GM19193 (cell line): ENCODE results near the gene GPR152.

ENCODE experiments used
- POLR2A ChIP-seq: IDR thresholded peaks from 4 replicates; pipeline ENCODE4 v1.6.1; 2011; ENCODE audit not compliant: insufficient read depth, insufficient read length; ENCODE audit errors: extremely low read depth

Gene GPR152

GRCh38 chr11:67438158-67438902 lies 14.2 kb downstream of the GPR152 start:
- TF ChIP-seq POLR2A = peak; percentile 74

- no peak for TF ChIP-seq POLR2A
Observed at GRCh38 chr11:67437809-67438157, 14.7 kb downstream of the GPR152 start.

DNA sequence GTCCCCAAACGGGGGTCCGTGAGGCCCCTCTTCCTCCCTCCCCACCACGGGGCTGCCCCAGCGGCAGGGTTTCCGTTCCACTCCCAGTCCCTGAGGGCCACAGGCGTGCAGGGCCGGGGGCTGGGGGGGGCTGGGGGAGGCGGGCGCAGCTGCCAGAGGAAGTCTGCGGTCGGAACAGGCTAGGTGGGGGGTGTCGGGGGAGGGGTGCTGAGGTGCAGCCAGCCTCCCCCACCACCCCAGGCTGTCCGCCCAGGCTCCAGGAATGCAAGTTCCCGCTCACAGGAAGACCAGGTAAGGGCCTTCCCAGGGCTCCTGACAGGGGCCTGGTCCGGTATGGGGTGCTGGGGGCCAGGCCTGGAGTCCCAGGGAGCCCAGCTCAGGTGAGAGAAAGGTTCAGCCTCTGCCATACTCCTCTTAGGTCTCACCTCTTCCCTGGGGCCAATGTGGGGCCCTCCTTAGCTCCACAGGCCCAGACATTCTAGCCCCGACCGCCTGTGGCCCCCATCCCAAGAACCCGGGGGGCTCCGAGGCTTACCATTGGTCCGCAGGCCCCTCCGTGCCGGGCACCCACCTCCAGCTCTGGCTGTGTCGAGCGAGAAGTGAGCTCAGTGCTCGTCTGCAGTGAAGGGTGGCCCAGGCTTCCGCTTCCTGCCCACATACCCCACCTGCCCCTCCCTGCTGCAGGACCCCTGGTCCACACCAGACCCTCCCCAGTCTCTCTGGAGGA lies 15.3 kb downstream of the GPR152 start, which contains the start of gene PTPRCAP:
Gene PTPRCAP (minus strand): TSS at position 601 of the 727 bp plus-strand sequence. CDS start 63 bp downstream, at position 538.
- TF ChIP-seq POLR2A = peak; percentile 94

- TF ChIP-seq POLR2A = peak; percentile 78
Observed at GRCh38 chr11:67436459-67437081, 16.0 kb downstream of the GPR152 start.

DNA sequence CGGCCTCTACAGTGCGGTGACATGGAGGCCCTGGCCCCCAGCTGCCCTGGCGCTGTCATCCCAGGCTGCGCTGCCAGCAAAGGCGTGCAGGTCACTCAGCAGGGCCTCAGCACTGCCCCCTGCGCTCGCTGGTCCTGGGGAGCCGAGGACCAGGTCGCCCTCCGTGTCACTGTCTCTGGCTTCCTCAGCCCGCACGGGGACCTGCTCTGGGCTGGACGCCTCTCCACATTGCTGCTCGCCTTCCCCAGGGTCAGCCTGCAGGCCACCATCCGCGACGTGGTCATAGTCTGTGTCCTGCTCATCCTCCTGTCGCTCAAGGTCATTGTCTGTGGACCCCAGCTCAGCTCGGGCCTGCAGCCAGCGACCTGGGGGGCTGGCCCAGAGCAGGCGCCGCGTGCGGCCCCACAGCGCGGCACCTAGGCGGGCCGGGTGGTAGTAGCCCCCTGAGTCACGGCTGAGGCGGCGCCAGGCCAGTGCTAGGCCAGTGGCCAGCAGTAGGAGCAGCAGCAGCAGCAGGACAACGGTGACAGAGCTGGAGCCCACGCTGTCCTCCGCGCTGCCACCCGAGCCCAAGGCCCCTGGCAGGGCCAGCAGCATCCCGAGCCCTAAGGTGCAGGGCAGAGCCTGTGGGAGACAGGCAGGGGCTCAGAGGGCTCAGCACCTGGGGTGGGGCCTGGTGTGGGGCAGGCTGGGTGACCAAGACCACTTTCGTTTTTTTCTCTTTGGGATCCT lies 16.6 kb downstream of the GPR152 start:
- TF ChIP-seq POLR2A = peak; percentile 68

DNA sequence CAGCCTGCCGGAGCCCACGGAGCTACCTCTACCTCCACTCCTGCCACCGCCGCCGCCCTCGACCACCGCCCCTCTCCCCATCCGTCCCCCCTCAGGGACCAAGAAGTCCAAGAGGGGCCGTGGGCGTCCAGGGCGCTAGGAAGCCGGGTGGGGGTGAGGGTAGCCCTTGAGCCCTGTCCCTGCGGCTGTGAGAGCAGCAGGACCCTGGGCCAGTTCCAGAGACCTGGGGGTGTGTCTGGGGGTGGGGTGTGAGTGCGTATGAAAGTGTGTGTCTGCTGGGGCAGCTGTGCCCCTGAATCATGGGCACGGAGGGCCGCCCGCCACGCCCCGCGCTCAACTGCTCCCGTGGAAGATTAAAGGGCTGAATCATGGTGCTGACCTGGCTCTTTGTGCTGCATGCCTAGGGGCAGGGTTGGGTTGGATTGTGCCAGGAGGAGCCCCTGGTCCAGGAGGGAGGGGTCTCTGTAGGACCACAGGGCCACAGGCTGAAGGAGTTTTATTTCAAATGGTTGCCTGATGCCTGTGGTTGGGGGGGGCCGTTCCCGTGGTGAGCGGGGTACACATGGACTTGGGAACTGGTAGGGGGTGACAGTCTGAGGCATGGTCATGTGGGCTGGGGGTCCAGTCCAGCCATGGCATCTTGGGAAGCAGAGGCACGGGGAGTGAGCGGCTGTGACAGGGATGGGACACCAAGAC lies 17.4 kb downstream of the GPR152 start:
- no peak for TF ChIP-seq POLR2A

DNA sequence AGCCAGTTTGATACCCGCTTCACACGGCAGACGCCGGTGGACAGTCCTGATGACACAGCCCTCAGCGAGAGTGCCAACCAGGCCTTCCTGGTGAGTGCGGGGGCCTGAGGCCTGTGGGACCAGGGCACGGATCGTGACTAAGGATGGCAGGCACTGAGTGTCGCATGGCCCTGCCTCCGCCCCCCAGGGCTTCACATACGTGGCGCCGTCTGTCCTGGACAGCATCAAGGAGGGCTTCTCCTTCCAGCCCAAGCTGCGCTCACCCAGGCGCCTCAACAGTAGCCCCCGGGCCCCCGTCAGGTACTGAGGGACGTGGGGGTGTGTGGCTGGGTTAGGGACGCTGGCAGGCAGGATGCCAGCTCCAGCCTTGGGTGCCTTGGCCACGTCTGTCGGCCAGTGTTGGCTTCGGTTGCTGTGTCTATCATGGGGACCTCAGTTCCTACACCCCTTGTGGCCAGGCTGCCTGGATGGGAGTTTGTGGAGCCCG lies 18.1 kb downstream of the GPR152 start:
- TF ChIP-seq POLR2A = peak; percentile 76

DNA sequence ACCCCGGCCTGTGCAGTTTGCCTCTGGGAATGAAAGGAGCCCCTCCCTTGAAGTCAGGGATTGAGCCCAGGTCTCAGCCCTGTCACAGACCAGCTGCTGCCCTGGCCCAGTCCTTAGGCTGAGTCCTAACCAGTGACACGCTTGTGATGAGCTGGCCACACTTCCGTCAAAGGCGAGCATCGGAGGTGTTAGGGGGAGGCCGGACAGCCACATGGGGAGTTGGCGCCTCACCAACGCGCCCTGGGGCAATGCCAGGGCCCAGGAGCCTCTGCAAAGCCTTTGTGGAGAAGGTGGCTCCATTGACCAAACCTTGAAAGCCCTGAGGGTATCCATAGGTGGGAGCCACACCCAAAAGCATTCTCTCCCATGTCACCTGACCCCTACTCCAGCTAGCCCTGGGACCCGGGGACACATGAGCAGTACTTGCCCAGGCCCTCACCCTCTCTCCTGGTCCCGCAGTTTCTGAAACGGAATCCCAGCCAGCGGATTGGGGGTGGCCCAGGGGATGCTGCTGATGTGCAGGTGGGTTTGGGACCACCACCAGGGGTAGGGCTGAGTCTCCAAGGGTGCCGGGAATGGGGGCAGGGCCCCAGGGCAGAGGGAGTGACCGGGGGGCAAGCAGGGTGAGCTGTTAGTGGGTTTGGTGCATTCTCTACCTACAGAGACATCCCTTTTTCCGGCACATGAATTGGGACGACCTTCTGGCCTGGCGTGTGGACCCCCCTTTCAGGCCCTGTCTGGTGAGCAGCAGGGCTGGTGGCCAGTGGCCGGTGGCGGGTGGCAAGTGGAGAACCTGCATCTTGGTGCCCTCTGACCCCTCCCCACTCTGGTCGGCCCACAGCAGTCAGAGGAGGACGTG lies 18.8 kb downstream of the GPR152 start:
- no peak for TF ChIP-seq POLR2A

- TF ChIP-seq POLR2A = peak; percentile 36
Observed at GRCh38 chr11:67432655-67433349, 19.7 kb downstream of the GPR152 start.

DNA sequence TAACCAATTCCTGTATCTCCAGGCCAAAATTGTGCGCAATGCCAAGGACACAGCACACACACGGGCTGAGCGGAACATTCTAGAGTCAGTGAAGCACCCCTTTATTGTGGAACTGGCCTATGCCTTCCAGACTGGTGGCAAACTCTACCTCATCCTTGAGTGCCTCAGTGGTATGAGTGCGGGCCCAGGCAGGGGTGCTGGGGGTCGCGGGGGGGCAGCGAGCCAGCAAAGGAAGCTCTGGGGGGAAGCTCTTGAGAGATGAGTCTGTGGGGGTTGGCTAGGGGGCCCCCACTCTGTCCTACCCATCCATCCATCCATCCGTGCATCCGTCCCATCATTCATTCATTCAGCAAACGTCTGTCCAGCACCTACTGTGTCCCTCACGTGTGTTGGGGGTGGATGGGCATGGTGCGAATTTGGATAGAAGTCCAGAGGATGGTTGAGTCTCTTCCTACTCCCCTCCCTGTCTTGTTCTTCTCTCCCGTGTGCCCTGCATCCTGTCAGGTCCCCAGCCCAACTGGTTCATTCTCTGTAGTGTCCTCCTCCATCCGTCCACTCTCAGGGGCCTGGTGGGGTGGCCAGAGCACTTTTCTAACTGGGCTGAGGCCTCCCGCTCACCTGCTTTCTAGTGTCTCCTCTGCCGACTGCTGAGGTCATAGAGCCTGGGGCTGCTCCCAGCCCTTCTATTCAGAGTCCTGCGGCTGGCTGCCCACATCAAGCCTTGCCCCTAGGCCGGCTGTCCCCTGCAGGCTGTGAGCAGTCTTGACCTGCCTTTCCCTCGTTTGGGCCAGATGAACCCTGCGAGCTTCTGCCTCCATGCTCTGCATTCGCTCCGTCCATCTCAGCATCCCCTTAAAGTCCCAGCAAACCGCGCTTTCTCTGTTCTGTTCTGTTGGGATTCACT lies 20.9 kb downstream of the GPR152 start:
- TF ChIP-seq POLR2A = peak; percentile 5

DNA sequence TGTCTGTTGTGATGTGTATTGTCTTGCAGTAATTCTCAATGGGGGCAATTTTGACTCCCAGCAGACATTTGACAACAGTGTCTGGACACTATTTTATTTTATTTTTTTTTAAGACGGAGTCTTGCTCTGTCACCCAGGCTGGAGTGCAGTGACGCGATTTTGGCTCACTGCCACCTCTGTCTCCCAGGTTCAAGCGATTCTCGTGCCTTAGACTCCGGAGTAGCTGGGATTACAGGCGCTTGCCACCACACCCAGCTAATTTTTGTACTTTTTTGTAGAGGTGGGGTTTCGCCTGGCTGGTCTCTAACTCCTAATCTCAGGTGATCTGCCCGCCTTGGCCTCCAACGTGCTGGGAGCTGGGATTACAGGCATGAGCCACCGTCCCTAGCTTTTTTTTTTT lies 22.8 kb downstream of the GPR152 start:
- no peak for TF ChIP-seq POLR2A
